Measurements from ENCODE around the gene EXOC7. TPM values are rescaled to one million over a fixed set of nuclear protein-coding genes. Genes with fewer than 3 reads are reported as not detected.

EXOC7 gene
- total and polyA plus RNA-seq, 12 donors, result 37.9 to 97.5 (median 82.1) TPM

- DNase-seq (no peak), ATAC-seq (no peak)
- Histone ChIP-seq H3K9me3 (no peaks in the 10 kb centered on the region), H3K4me1 (peaks cover 4 to 60% (median 49%) of the 10 kb centered on the region in 9 donors), H3K27me3 (peaks cover 35 to 75% (median 62%) of the 10 kb centered on the region in 7 donors), H3K4me3 (no peak overlapping the region), H3K27ac (no peak overlapping the region), H3K36me3 (peaks cover 0 to 10% (median 0%) of the 10 kb centered on the region in 9 donors)
- intact Hi-C loops (cut with DNase I), result no loop called here
- no peak for TF ChIP-seq CTCF (IDR thresholded peaks at IDR 0.05)
- WGBS, 2 donors, result 12 to 14% methylated on average over 12 of the region's 12 CpGs
These were observed 25.9 kb downstream of the EXOC7 start for GRCh38 chr17:76077584-76078110.

GRCh38 chr17:76076765-76077583 lies 26.6 kb downstream of the EXOC7 start:
- intact Hi-C loops (cut with DNase I), result no loop called here
- WGBS, 2 donors, result 4 to 5% methylated on average over 82 of the region's 82 CpGs
- peak overlapping the region in 3 of 10 donors; percentile 12 to 23 (median 22) for H3K4me3 ChIP-seq
- H3K9me3 ChIP-seq, result no peaks in the 10 kb centered on the region
- no peak overlapping the region for H3K27ac ChIP-seq
- peaks cover 0 to 3% (median 0%) of the 10 kb centered on the region in 9 donors for H3K36me3 ChIP-seq
- H3K27me3 ChIP-seq, result peaks cover 35 to 75% (median 62%) of the 10 kb centered on the region in 7 donors
- no peak for ATAC-seq
- DNase-seq, result no peak
- peaks cover 4 to 60% (median 49%) of the 10 kb centered on the region in 9 donors for H3K4me1 ChIP-seq
- TF ChIP-seq CTCF (IDR thresholded peaks at IDR 0.05), result no peak

GRCh38 chr17:76076146-76076764 lies 27.3 kb downstream of the EXOC7 start:
- no peak overlapping the region for H3K27ac ChIP-seq
- intact Hi-C loops (cut with DNase I), result no loop called here
- peaks cover 35 to 75% (median 62%) of the 10 kb centered on the region in 7 donors for H3K27me3 ChIP-seq
- peaks cover 4 to 65% (median 55%) of the 10 kb centered on the region in 9 donors for H3K4me1 ChIP-seq
- WGBS, 2 donors, result 2 to 5% methylated on average over 41 of the region's 41 CpGs
- no peaks in the 10 kb centered on the region for H3K9me3 ChIP-seq
- H3K36me3 ChIP-seq, result no peaks in the 10 kb centered on the region
- TF ChIP-seq CTCF (IDR thresholded peaks at IDR 0.05), result no peak
- ATAC-seq (no peak), DNase-seq (no peak)
- peak overlapping the region in 3 of 10 donors; percentile 12 to 23 (median 22) for H3K4me3 ChIP-seq

GRCh38 chr17:76075364-76076145 lies 28.0 kb downstream of the EXOC7 start:
- Histone ChIP-seq H3K9me3 (no peaks in the 10 kb centered on the region), H3K4me3 (peak overlapping the region in 7 of 10 donors; percentile 3 to 25 (median 12)), H3K27ac (no peak overlapping the region), H3K27me3 (peaks cover 35 to 73% (median 62%) of the 10 kb centered on the region in 7 donors), H3K36me3 (no peaks in the 10 kb centered on the region), H3K4me1 (peaks cover 7 to 68% (median 60%) of the 10 kb centered on the region in 9 donors)
- DNase-seq, result no peak
- intact Hi-C loops (cut with DNase I), result no loop called here
- no peak for ATAC-seq
- TF ChIP-seq CTCF (IDR thresholded peaks at IDR 0.05), result peak in 2 of 9 donors; percentile 15 to 32
- WGBS, 2 donors, result 3 to 4% methylated on average over 48 of the region's 48 CpGs

All from heart right ventricle (tissue), 16 donors.